ENCODE data around the gene CSRP2. TPM values are rescaled to one million over a fixed set of nuclear protein-coding genes. Genes with fewer than 3 reads are reported as not detected.

CSRP2 gene
- polyA plus RNA-seq, 1 donor from 2014 or later: 67.2 TPM

DNA sequence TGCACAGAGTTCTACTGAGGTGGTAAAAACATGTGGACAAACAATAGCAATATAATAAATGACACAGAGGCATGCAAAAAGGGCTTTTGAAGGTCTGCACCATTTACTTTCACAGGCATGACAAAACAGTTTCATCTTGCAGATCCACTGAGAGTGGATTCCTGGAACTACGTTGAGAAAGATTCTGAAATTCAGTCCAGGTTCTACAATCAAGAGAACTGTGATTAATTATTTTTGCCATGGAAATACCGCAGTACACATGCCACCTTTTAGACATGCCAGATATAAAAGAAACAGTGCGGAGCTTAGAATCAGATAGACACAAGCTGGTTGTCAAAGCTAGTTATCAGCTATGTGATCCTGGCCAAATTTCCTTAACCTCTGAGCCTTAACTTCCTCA, 4.8 kb downstream of the CSRP2 start:
- Histone ChIP-seq H3K27me3 (ENCODE audit: insufficient read depth, low read depth, low read length) (no peaks in the 10 kb centered on the region), H3K4me3 (ENCODE audit: low read length) (no peak overlapping the region), H3K9me2 (ENCODE audit: insufficient read depth, low read length) (no peaks in the 10 kb centered on the region)

DNA sequence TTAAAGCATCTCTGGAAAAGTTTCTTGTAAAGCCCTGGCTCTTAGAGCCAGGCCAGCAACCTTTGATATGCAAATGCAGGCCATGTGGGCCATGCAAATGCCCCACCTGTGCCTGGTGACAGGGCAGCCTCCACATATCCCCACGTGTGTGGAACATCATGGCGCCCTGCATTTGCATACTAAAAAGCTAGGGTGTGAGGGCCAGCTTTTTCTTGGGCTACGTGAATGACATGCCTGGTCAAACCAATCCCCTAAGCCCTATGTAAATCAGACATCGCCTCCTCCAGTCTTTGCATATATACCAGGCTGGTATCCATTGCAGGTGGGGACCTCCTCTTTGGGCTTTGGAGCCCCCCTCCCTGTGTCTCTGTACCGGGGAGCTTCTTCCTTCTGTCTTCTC, 6.4 kb downstream of the CSRP2 start:
- Histone ChIP-seq H3K9me2 (ENCODE audit: insufficient read depth, low read length) (no peaks in the 10 kb centered on the region), H2AFZ (ENCODE audit: low read depth, low read length) (no peak overlapping the region), H3K4me2 (ENCODE audit: low read length) (no peak overlapping the region), H3K36me3 (ENCODE audit: insufficient read depth, low read length) (no peaks in the 10 kb centered on the region), H3K27ac (ENCODE audit: low read length) (no peak overlapping the region), H3K27me3 (ENCODE audit: insufficient read depth, low read depth, low read length) (no peaks in the 10 kb centered on the region), H3K9ac (ENCODE audit: low read length) (no peak overlapping the region), H3K9me3 (ENCODE audit: low read length) (no peaks in the 10 kb centered on the region), H3K4me3 (ENCODE audit: low read length) (no peak overlapping the region), H3F3A (ENCODE audit: insufficient read depth, low read length, poor library complexity, severe bottlenecking) (no peaks in the 10 kb centered on the region), H3K79me2 (replicated peaks; ENCODE audit: insufficient read depth, low read length) (peaks cover 57% of the 10 kb centered on the region), H4K20me1 (ENCODE audit: insufficient read depth) (no peaks in the 10 kb centered on the region)
- TF ChIP-seq, protein P1, sequence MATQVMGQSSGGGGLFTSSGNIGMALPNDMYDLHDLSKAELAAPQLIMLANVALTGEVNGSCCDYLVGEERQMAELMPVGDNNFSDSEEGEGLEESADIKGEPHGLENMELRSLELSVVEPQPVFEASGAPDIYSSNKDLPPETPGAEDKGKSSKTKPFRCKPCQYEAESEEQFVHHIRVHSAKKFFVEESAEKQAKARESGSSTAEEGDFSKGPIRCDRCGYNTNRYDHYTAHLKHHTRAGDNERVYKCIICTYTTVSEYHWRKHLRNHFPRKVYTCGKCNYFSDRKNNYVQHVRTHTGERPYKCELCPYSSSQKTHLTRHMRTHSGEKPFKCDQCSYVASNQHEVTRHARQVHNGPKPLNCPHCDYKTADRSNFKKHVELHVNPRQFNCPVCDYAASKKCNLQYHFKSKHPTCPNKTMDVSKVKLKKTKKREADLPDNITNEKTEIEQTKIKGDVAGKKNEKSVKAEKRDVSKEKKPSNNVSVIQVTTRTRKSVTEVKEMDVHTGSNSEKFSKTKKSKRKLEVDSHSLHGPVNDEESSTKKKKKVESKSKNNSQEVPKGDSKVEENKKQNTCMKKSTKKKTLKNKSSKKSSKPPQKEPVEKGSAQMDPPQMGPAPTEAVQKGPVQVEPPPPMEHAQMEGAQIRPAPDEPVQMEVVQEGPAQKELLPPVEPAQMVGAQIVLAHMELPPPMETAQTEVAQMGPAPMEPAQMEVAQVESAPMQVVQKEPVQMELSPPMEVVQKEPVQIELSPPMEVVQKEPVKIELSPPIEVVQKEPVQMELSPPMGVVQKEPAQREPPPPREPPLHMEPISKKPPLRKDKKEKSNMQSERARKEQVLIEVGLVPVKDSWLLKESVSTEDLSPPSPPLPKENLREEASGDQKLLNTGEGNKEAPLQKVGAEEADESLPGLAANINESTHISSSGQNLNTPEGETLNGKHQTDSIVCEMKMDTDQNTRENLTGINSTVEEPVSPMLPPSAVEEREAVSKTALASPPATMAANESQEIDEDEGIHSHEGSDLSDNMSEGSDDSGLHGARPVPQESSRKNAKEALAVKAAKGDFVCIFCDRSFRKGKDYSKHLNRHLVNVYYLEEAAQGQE (IDR thresholded peaks at IDR 0.05; ENCODE audit: borderline replicate concordance): no peak
- TF ChIP-seq EZH2 (IDR thresholded peaks at IDR 0.05; ENCODE audit: borderline replicate concordance, insufficient read depth, low read length, poor library complexity, severe bottlenecking) (no peak), EP300 (conservative IDR thresholded peaks at IDR 0.05; ENCODE audit: poor library complexity, severe bottlenecking) (no peak), RAD21 (conservative IDR thresholded peaks at IDR 0.05) (no peak)
- TF ChIP-seq, protein P2, sequence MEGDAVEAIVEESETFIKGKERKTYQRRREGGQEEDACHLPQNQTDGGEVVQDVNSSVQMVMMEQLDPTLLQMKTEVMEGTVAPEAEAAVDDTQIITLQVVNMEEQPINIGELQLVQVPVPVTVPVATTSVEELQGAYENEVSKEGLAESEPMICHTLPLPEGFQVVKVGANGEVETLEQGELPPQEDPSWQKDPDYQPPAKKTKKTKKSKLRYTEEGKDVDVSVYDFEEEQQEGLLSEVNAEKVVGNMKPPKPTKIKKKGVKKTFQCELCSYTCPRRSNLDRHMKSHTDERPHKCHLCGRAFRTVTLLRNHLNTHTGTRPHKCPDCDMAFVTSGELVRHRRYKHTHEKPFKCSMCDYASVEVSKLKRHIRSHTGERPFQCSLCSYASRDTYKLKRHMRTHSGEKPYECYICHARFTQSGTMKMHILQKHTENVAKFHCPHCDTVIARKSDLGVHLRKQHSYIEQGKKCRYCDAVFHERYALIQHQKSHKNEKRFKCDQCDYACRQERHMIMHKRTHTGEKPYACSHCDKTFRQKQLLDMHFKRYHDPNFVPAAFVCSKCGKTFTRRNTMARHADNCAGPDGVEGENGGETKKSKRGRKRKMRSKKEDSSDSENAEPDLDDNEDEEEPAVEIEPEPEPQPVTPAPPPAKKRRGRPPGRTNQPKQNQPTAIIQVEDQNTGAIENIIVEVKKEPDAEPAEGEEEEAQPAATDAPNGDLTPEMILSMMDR (IDR thresholded peaks at IDR 0.05; ENCODE audit: poor library complexity, severe bottlenecking): no peak

More for the DNA sequence above, 4.8 kb downstream of the CSRP2 start:
- Histone ChIP-seq H3K27ac (ENCODE audit: low read length) (no peak overlapping the region), H4K20me1 (ENCODE audit: insufficient read depth) (no peaks in the 10 kb centered on the region), H2AFZ (ENCODE audit: low read depth, low read length) (no peak overlapping the region), H3K4me2 (ENCODE audit: low read length) (no peak overlapping the region), H3K9ac (ENCODE audit: low read length) (no peak overlapping the region), H3F3A (ENCODE audit: insufficient read depth, low read length, poor library complexity, severe bottlenecking) (no peaks in the 10 kb centered on the region), H3K79me2 (replicated peaks; ENCODE audit: insufficient read depth, low read length) (peaks cover 57% of the 10 kb centered on the region), H3K9me3 (ENCODE audit: low read length) (no peaks in the 10 kb centered on the region), H3K36me3 (ENCODE audit: insufficient read depth, low read length) (no peaks in the 10 kb centered on the region)
- no peak for TF ChIP-seq SMC3 (conservative IDR thresholded peaks at IDR 0.05; ENCODE audit: poor library complexity)
- no peak for TF ChIP-seq EP300 (conservative IDR thresholded peaks at IDR 0.05; ENCODE audit: poor library complexity, severe bottlenecking)

DNA sequence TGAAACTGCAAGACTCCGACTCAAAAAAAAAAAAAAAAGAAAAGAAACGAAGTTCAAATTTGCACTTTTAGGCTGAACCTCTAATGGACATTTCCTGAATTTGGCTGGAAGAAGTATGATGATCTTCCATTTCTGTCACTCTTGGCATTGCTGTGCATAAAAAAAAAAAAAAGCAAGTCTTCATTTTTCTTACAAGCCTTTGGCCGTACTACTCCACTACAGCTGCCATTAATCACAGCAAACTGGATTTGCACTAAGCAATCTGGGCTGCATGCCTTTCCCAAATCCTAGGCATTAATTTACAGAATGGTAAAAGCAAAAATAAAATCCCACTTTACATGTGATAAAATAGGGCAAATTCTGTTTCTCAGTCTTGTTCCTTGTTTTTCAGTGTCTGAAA, 7.1 kb downstream of the CSRP2 start:
- H3K36me3 ChIP-seq (ENCODE audit: insufficient read depth, low read length): no peaks in the 10 kb centered on the region
- no peaks in the 10 kb centered on the region for H3K9me2 ChIP-seq (ENCODE audit: insufficient read depth, low read length)
- no peak overlapping the region for H3K4me3 ChIP-seq (ENCODE audit: low read length)
- H2AFZ ChIP-seq (ENCODE audit: low read depth, low read length): no peak overlapping the region
- H3K79me2 ChIP-seq (replicated peaks; ENCODE audit: insufficient read depth, low read length): peaks cover 50% of the 10 kb centered on the region
- H4K20me1 ChIP-seq (ENCODE audit: insufficient read depth): no peaks in the 10 kb centered on the region
- H3K4me2 ChIP-seq (ENCODE audit: low read length): no peak overlapping the region
- no peak for TF ChIP-seq EZH2 (IDR thresholded peaks at IDR 0.05; ENCODE audit: borderline replicate concordance, insufficient read depth, low read length, poor library complexity, severe bottlenecking)
- TF ChIP-seq POLR2AphosphoS5 (IDR thresholded peaks at IDR 0.05): no peak
- TF ChIP-seq MXI1 (conservative IDR thresholded peaks at IDR 0.05; ENCODE audit: poor library complexity, severe bottlenecking): no peak
- TF ChIP-seq, protein P2 (IDR thresholded peaks at IDR 0.05; ENCODE audit: poor library complexity, severe bottlenecking): no peak
- no peak for TF ChIP-seq TAF1 (IDR thresholded peaks at IDR 0.05; ENCODE audit: low read depth)
- TF ChIP-seq RAD21 (conservative IDR thresholded peaks at IDR 0.05): no peak
- no peak for TF ChIP-seq SMC3 (conservative IDR thresholded peaks at IDR 0.05; ENCODE audit: poor library complexity)
- TF ChIP-seq, protein P1 (IDR thresholded peaks at IDR 0.05; ENCODE audit: borderline replicate concordance): no peak
- no peak for TF ChIP-seq EP300 (conservative IDR thresholded peaks at IDR 0.05; ENCODE audit: poor library complexity, severe bottlenecking)
- H3K27ac ChIP-seq (ENCODE audit: low read length): no peak overlapping the region
- no peaks in the 10 kb centered on the region for H3K9me3 ChIP-seq (ENCODE audit: low read length)
- H3K27me3 ChIP-seq (ENCODE audit: insufficient read depth, low read depth, low read length): no peaks in the 10 kb centered on the region
- no peaks in the 10 kb centered on the region for H3F3A ChIP-seq (ENCODE audit: insufficient read depth, low read length, poor library complexity, severe bottlenecking)
- no peak overlapping the region for H3K9ac ChIP-seq (ENCODE audit: low read length)
